HCT116 (cell line): ENCODE data around the gene DNTT. TPM values are rescaled to one million over a fixed set of nuclear protein-coding genes. Genes with fewer than 3 reads are reported as not detected.

Experiments used
- ATAC-seq: fragments of 200-7000 bp; cut with Tn5 transposase; 2 replicates; pipeline ENCODE4 v1.9.1; 2020; ENCODE audit warnings: mild to moderate bottlenecking, moderate library complexity
- BruUV-seq: library from RNA; stranded (reverse); fragments of 400-500 nt; replicated peaks from 2 replicates; lab custom pipeline; 2021; lab: Mats Ljungman, UMichigan
- CTCF ChIA-PET: fragments of 300-600 bp; sonication (Branson Sonifier 250); formaldehyde crosslinking; loops from one replicate; lab custom pipeline; 2021; ENCODE audit warnings: antibody characterized with exemption; lab: Charles Lee
- POLR2A ChIA-PET: fragments of 300-600, 350-600 bp; sonication (Branson Sonifier 250); formaldehyde crosslinking; loops from one replicate; lab custom pipeline; 2021; ENCODE audit warnings: antibody characterized with exemption; lab: Charles Lee
- RAD21 ChIA-PET, 2 experiments: fragments of 300-600 bp; sonication (Branson Sonifier 250); formaldehyde crosslinking; loops; one replicate each; lab custom pipeline; 2023; ENCODE audit warnings: low total read pairs in 2 of 2; ENCODE audit not compliant: uncharacterized antibody in 2 of 2, unreplicated experiment in 2 of 2, low non-redundant PET in 1 of 2; lab: Charles Lee
- DNase-seq: peaks from one replicate; pipeline ENCODE4 v3.0.0-alpha.2; 2010; ENCODE audit warnings: low read depth, low spot score
- H2AFZ ChIP-seq: fragments of 200-600 bp; shearing (Covaris generic), sonication (generic); 2 replicates; pipeline ENCODE4 v1.6.1; 2017; ENCODE audit warnings: low read depth, mixed run types, mixed read lengths, antibody characterized with exemption, low read length; ENCODE audit not compliant: poor library complexity, severe bottlenecking
- H3K27ac ChIP-seq: 2 replicates; pipeline ENCODE4 v1.5.1; 2012; ENCODE audit warnings: low read depth, low read length
- H3K27me3 ChIP-seq: fragments of 200-600 bp; sonication (generic); 2 replicates; pipeline ENCODE4 v1.6.1; 2016; ENCODE audit warnings: mixed run types, low read length, mixed read lengths; ENCODE audit not compliant: insufficient read depth
- H3K36me3 ChIP-seq, 2 experiments: fragments of 200-500 bp in 1 of 2; fragments of 200-600 bp in 1 of 2; sonication (Bioruptor generic) in 1 of 2; sonication (generic) in 1 of 2; 2 replicates each; pipeline versions ENCODE4 v1.5.1 to v1.6.1; 2014 to 2016; ENCODE audit warnings: low read length in 2 of 2, inconsistent platforms in 1 of 2, mixed read lengths in 1 of 2, mixed run types in 1 of 2; ENCODE audit not compliant: insufficient read depth in 2 of 2, control insufficient read depth in 1 of 2
- H3K4me1 ChIP-seq, 2 experiments: fragments of 200-600 bp in 1 of 2; sonication (generic) in 1 of 2; 2 replicates each; pipeline versions ENCODE4 v1.5.1 to v1.6.1; 2012 to 2017; ENCODE audit warnings: low read length in 2 of 2, inconsistent platforms in 1 of 2, mild to moderate bottlenecking in 1 of 2, mixed read lengths in 1 of 2, mixed run types in 1 of 2, moderate library complexity in 1 of 2; ENCODE audit not compliant: insufficient read depth in 2 of 2, control insufficient read depth in 1 of 2
- H3K4me2 ChIP-seq: fragments of 200-600 bp; sonication (generic); 2 replicates; pipeline ENCODE4 v1.6.1; 2017; ENCODE audit warnings: mixed run types, low read length, mixed read lengths
- H3K4me3 ChIP-seq, 2 experiments: fragments of 200-600 bp in 1 of 2; sonication (generic) in 1 of 2; replicated peaks in 1 of 2; 2 replicates each; pipeline ENCODE4 v1.5.1; 2011 to 2016; ENCODE audit warnings: low read length in 2 of 2, control low read depth in 1 of 2, low read depth in 1 of 2, mild to moderate bottlenecking in 1 of 2, mixed read lengths in 1 of 2, mixed run types in 1 of 2
- H3K79me2 ChIP-seq: fragments of 200-600 bp; sonication (generic); 2 replicates; pipeline ENCODE4 v1.6.1; 2017; ENCODE audit warnings: mild to moderate bottlenecking, mixed run types, low read length, moderate library complexity, mixed read lengths; ENCODE audit not compliant: insufficient read depth
- H3K9ac ChIP-seq: fragments of 200-600 bp; sonication (generic); 2 replicates; pipeline ENCODE4 v1.6.1; 2016; ENCODE audit warnings: low read length, mixed read lengths
- H3K9me2 ChIP-seq: fragments of 200-600 bp; sonication (generic), shearing (Covaris generic); 2 replicates; pipeline ENCODE4 v1.6.1; 2017; ENCODE audit warnings: mixed run types, mild to moderate bottlenecking, moderate library complexity; ENCODE audit not compliant: insufficient read depth
- H3K9me3 ChIP-seq, 2 experiments: fragments of 200-500 bp in 1 of 2; fragments of 200-600 bp in 1 of 2; sonication (Bioruptor generic) in 1 of 2; sonication (generic) in 1 of 2; 2 replicates each; pipeline ENCODE4 v1.6.1; 2014 to 2017; ENCODE audit warnings: low read length in 2 of 2, mixed read lengths in 2 of 2, inconsistent platforms in 1 of 2, low read depth in 1 of 2, mild to moderate bottlenecking in 1 of 2, mixed run types in 1 of 2, moderate library complexity in 1 of 2; ENCODE audit not compliant: control insufficient read depth in 1 of 2, insufficient read depth in 1 of 2
- H4K20me1 ChIP-seq: fragments of 200-600 bp; sonication (generic), shearing (Covaris generic); 2 replicates; pipeline ENCODE4 v1.6.1; 2017; ENCODE audit warnings: mixed run types, mild to moderate bottlenecking, moderate library complexity; ENCODE audit not compliant: insufficient read depth
- CBX3 ChIP-seq: IDR thresholded peaks from 2 replicates; pipeline ENCODE4 v1.6.1; 2012; ENCODE audit warnings: low read depth
- CEBPB ChIP-seq: IDR thresholded peaks from 2 replicates; pipeline ENCODE4 v1.6.1; 2012; ENCODE audit warnings: low read depth
- EZH2 ChIP-seq: fragments of 200-600 bp; sonication (generic); IDR thresholded peaks from 2 replicates; pipeline ENCODE4 v1.6.1; 2017; ENCODE audit warnings: antibody characterized with exemption, mixed run types
- EZH2phosphoT487 ChIP-seq: fragments of 200-600 bp; IDR thresholded peaks from 2 replicates; pipeline ENCODE4 v1.6.1; 2018; ENCODE audit warnings: antibody characterized with exemption, borderline replicate concordance
- FOSL1 ChIP-seq: IDR thresholded peaks from 2 replicates; pipeline ENCODE4 v1.6.1; 2012; ENCODE audit warnings: low read depth
- JUND ChIP-seq: IDR thresholded peaks from 2 replicates; pipeline ENCODE4 v1.6.1; 2012
- MAX ChIP-seq: IDR thresholded peaks from 2 replicates; pipeline ENCODE4 v1.6.1; 2012
- POLR2AphosphoS5 ChIP-seq: IDR thresholded peaks from 2 replicates; pipeline ENCODE4 v1.6.1; 2011; ENCODE audit warnings: mild to moderate bottlenecking, low read depth, low read length, moderate library complexity
- SIN3A ChIP-seq: IDR thresholded peaks from 2 replicates; pipeline ENCODE4 v1.6.1; 2012; ENCODE audit warnings: low read depth
- SP1 ChIP-seq: IDR thresholded peaks from 2 replicates; pipeline ENCODE4 v1.6.1; 2012; ENCODE audit warnings: low read depth
- SRF ChIP-seq: IDR thresholded peaks from 2 replicates; pipeline ENCODE4 v1.6.1; 2012; ENCODE audit warnings: low read depth
- TCF7L2 ChIP-seq: IDR thresholded peaks from 2 replicates; pipeline ENCODE4 v1.7.0; 2011; ENCODE audit warnings: borderline replicate concordance, inconsistent platforms; ENCODE audit not compliant: insufficient read depth, insufficient read length; ENCODE audit errors: extremely low read depth
- YY1 ChIP-seq: IDR thresholded peaks from 2 replicates; pipeline ENCODE4 v1.6.1; 2011; ENCODE audit warnings: low read length, low read depth, moderate library complexity, mild to moderate bottlenecking; ENCODE audit not compliant: insufficient replicate concordance; ENCODE audit errors: extremely low read depth
- ZFX ChIP-seq: fragments of 450-650 bp; IDR thresholded peaks from 2 replicates; pipeline ENCODE4 v1.6.1; 2017
- intact Hi-C: fragments of 100-400 bp; cut with micrococcal nuclease; formaldehyde crosslinking; loops from 2 replicates; pipeline ENCODE4 v1.10.0; 2022
- total RNA-seq: library from RNA; stranded (reverse); gene quantifications from one replicate; pipeline ENCODE4 v1.2.1, GENCODE V29; 2021; ENCODE audit not compliant: unreplicated experiment
- TF ChIP-seq, protein P1 (sequence below), 3 experiments: fragments of 200-600 bp in 1 of 3; sonication (generic) in 1 of 3; IDR thresholded peaks in 2 of 3; conservative IDR thresholded peaks in 1 of 3; 2 replicates each; pipeline ENCODE4 v1.5.1; 2012 to 2017; ENCODE audit warnings: low read depth in 2 of 3, low read length in 2 of 3, antibody characterized with exemption in 1 of 3, borderline replicate concordance in 1 of 3, control low read depth in 1 of 3, mild to moderate bottlenecking in 1 of 3, mixed read lengths in 1 of 3, mixed run types in 1 of 3, moderate library complexity in 1 of 3; ENCODE audit not compliant: insufficient read depth in 1 of 3
- TF ChIP-seq, protein P2 (sequence below): IDR thresholded peaks from 2 replicates; pipeline ENCODE4 v1.6.1; 2012
- TF ChIP-seq, protein P3 (sequence below): IDR thresholded peaks from 2 replicates; pipeline ENCODE4 v1.6.1; 2011; ENCODE audit warnings: mild to moderate bottlenecking, low read length, moderate library complexity; ENCODE audit not compliant: insufficient replicate concordance; ENCODE audit errors: extremely low read depth

DNTT gene
- total RNA-seq, 1 experiment from 2014 or later = not detected

DNA sequence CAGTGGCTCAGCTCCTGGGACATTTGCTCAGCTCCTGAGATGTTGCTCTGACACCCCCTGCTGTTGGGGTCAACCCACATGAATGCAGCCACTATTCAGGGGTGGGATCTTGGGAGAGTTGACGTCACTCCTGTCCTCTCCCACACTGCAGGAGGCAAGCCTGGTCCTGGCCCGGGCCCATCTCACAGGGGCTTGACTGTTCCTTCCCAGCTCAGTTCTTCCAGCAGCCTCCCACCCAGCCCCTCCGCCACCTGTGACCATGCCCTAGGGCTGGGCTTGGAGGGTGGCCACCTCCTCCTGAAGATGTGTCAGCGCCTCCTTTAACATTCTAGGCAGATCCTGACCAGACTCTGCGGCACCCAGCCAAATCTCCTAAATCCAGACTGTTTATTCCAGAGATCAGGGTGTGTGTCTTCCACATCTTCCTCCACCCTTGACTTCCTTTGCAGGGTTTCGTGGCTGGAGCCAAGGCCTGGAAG lies 73.6 kb downstream of the DNTT start:
- CTCF ChIA-PET = no interaction called here
- DNase-seq (no peak), ATAC-seq (peak; percentile 14; the same call in 1 of the 2 replicates)
- Histone ChIP-seq H3K27ac (no peak overlapping the region), H3K9me2 (no peaks in the 10 kb centered on the region), H3K9me3 (no peaks in the 10 kb centered on the region), H3K4me3 (no peak overlapping the region), H2AFZ (no peak overlapping the region)
- TF ChIP-seq, protein P1, sequence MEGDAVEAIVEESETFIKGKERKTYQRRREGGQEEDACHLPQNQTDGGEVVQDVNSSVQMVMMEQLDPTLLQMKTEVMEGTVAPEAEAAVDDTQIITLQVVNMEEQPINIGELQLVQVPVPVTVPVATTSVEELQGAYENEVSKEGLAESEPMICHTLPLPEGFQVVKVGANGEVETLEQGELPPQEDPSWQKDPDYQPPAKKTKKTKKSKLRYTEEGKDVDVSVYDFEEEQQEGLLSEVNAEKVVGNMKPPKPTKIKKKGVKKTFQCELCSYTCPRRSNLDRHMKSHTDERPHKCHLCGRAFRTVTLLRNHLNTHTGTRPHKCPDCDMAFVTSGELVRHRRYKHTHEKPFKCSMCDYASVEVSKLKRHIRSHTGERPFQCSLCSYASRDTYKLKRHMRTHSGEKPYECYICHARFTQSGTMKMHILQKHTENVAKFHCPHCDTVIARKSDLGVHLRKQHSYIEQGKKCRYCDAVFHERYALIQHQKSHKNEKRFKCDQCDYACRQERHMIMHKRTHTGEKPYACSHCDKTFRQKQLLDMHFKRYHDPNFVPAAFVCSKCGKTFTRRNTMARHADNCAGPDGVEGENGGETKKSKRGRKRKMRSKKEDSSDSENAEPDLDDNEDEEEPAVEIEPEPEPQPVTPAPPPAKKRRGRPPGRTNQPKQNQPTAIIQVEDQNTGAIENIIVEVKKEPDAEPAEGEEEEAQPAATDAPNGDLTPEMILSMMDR (IDR thresholded peaks at IDR 0.05 in 2 of 3, conservative IDR thresholded peaks at IDR 0.05 in 1 of 3; ENCODE audit: borderline replicate concordance in 1 of 3, insufficient read depth in 1 of 3, low read depth in 2 of 3, low read length in 2 of 3) = no peak
- TF ChIP-seq, protein P2, sequence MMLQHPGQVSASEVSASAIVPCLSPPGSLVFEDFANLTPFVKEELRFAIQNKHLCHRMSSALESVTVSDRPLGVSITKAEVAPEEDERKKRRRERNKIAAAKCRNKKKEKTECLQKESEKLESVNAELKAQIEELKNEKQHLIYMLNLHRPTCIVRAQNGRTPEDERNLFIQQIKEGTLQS = no peak
- TF ChIP-seq TCF7L2 = no peak
- TF ChIP-seq JUND = no peak
- no peak for TF ChIP-seq SIN3A
- TF ChIP-seq POLR2AphosphoS5 = no peak
- no peak for TF ChIP-seq CEBPB
- no peak for TF ChIP-seq FOSL1
- TF ChIP-seq SRF = no peak
- TF ChIP-seq EZH2 = no peak
- TF ChIP-seq, protein P3, sequence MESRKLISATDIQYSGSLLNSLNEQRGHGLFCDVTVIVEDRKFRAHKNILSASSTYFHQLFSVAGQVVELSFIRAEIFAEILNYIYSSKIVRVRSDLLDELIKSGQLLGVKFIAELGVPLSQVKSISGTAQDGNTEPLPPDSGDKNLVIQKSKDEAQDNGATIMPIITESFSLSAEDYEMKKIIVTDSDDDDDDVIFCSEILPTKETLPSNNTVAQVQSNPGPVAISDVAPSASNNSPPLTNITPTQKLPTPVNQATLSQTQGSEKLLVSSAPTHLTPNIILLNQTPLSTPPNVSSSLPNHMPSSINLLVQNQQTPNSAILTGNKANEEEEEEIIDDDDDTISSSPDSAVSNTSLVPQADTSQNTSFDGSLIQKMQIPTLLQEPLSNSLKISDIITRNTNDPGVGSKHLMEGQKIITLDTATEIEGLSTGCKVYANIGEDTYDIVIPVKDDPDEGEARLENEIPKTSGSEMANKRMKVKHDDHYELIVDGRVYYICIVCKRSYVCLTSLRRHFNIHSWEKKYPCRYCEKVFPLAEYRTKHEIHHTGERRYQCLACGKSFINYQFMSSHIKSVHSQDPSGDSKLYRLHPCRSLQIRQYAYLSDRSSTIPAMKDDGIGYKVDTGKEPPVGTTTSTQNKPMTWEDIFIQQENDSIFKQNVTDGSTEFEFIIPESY = no peak
- no peak for TF ChIP-seq SP1
- no peak for TF ChIP-seq YY1
- TF ChIP-seq CBX3 = no peak
- TF ChIP-seq ZFX = no peak
- TF ChIP-seq EZH2phosphoT487 = no peak
- TF ChIP-seq MAX = no peak
- TF ChIP-seq, all 23 proteins: peak for 0
- Histone ChIP-seq H4K20me1 (no peaks in the 10 kb centered on the region), H3K79me2 (no peaks in the 10 kb centered on the region), H3K4me2 (no peak overlapping the region), H3K9ac (no peak overlapping the region), H3K4me1 (peaks cover 0 to 23% of the 10 kb centered on the region in 2 experiments; a peak in 3 of 4 replicates), H3K36me3 (no peaks in the 10 kb centered on the region), H3K27me3 (no peaks in the 10 kb centered on the region)
- ChIA-PET RAD21 (no interaction called here), POLR2A (no interaction called here)
- no TSS peak for BruUV-seq
- intact Hi-C loops = loop anchor here (5.0 to 10.0 kb wide), 2 partner anchors 267 to 454 kb away; partner anchors contain the start of gene LCOR
